ENCODE measurements around the gene MCCC2. TPM values are rescaled to one million over a fixed set of nuclear protein-coding genes. Genes with fewer than 3 reads are reported as not detected.
A peak's percentile ranks its signal among the peaks of the same experiment; 100 is the strongest.

The MCCC2 gene
- total and polyA plus RNA-seq, 2 donors from 2014 or later = 57.7 to 61.0 TPM

DNA sequence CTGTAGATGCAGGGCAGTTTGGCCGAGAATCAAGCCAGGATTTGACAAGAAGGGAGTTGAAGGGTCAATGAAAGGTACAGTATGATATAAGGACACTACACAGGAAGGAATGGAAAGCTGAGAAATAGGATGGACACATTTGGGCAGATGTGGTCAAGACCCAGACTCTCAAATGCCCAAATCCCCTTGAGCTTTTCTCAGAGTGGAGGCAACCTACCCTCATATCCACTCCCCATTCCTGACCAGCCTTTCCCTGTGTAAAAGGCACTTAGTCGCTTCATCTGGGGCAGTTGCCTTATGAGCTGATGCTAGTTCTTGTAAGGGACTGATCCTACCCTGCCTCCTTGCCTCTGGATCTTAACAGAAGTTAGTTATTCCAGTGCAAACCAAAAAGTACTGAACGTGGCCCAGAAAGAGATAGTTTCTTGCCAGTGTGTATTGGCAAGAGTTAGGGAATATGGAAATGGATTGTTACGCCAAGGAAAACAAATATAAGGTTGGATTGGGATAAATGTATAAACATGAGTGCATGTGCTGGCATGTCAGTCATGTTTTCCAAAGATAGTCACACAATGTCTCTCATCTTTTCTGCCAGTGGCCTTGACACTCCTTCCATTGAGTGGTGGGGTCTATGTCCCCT, 4.1 kb upstream of the MCCC2 start:
- FAIRE-seq (no peak), DNase-seq (no peak)
- Histone ChIP-seq H3K9me3 (ENCODE audit: control insufficient read depth in 2 of 3, insufficient read depth in 1 of 3, low read length in 3 of 3) (no peaks in the 10 kb centered on the region), H3K9ac (ENCODE audit: low read length in 3 of 3) (no peak overlapping the region), H3K27me3 (ENCODE audit: control insufficient read depth, insufficient read depth, low read length) (no peaks in the 10 kb centered on the region), H3K4me1 (ENCODE audit: control insufficient read depth in 2 of 3, insufficient read depth in 2 of 3, low read depth in 1 of 3, low read length in 3 of 3) (peaks cover 0 to 6% (median 5%) of the 10 kb centered on the region in 3 donors), H3K27ac (ENCODE audit: low read depth in 2 of 2, low read length in 2 of 2) (no peak overlapping the region), H3K4me3 (ENCODE audit: low read length in 3 of 3) (no peak overlapping the region), H3K36me3 (ENCODE audit: control insufficient read depth in 2 of 3, insufficient read depth in 3 of 3, low read length in 3 of 3) (no peaks in the 10 kb centered on the region)
- intact Hi-C loops (cut with DNase I) = no loop called here
- TF ChIP-seq, protein P1, sequence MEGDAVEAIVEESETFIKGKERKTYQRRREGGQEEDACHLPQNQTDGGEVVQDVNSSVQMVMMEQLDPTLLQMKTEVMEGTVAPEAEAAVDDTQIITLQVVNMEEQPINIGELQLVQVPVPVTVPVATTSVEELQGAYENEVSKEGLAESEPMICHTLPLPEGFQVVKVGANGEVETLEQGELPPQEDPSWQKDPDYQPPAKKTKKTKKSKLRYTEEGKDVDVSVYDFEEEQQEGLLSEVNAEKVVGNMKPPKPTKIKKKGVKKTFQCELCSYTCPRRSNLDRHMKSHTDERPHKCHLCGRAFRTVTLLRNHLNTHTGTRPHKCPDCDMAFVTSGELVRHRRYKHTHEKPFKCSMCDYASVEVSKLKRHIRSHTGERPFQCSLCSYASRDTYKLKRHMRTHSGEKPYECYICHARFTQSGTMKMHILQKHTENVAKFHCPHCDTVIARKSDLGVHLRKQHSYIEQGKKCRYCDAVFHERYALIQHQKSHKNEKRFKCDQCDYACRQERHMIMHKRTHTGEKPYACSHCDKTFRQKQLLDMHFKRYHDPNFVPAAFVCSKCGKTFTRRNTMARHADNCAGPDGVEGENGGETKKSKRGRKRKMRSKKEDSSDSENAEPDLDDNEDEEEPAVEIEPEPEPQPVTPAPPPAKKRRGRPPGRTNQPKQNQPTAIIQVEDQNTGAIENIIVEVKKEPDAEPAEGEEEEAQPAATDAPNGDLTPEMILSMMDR (IDR thresholded peaks at IDR 0.05; ENCODE audit: borderline replicate concordance, extremely low read depth, insufficient read depth) = no peak

DNA sequence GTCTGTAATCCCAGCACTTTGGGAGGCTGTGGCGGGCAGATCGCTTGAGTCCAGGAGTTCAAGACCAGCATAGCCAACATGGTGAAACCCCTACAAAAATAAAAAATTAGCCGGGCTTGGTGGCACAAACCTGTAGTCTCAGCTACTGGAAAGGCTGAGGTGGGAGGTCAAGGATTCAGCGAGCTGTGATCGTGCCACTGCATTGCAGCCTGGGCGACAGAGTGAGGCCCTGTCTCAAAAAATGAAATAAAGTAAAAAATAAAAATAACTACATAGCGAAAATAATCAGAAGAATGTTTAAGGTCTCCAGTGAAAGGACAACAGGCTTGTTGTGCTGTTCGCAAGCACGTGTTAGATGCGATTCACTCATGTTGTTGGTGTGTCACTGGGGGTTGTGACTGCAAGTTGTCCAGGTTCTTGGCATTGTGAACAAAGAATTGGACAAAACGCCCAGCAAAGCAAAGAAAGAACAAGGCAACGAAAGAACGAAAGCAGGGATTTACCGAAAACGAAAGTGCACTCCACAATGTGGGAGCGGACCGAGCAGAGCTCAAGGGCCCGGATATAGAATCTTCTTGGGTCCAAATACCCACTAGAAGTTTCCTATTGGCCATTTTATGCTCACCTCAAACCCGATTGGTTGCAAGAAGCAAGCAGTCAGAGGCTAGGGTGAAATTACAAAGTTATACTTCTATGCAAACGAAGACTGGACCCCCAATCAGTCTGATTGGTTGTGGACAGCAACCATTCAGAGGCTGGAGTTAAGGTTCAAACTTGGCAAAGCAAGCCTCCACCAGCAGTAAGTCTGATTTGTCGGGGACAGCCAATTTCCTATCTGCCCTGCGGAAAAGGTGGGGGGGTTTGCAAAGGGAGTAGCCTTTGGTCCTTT, 844 bp upstream of the MCCC2 start:
- H3K27ac ChIP-seq (ENCODE audit: low read depth in 2 of 2, low read length in 2 of 2) = peak overlapping the region; percentile 72 to 87
- no peaks in the 10 kb centered on the region for H3K27me3 ChIP-seq (ENCODE audit: control insufficient read depth, insufficient read depth, low read length)
- H3K4me3 ChIP-seq (ENCODE audit: low read length in 3 of 3) = peak overlapping the region; percentile 82 to 98 (median 91)
- H3K36me3 ChIP-seq (ENCODE audit: control insufficient read depth in 2 of 3, insufficient read depth in 3 of 3, low read length in 3 of 3) = no peaks in the 10 kb centered on the region
- H3K9ac ChIP-seq (ENCODE audit: low read length in 3 of 3) = peak overlapping the region; percentile 14 to 96 (median 93)
- intact Hi-C loops (cut with DNase I) = no loop called here
- TF ChIP-seq, protein P1 (IDR thresholded peaks at IDR 0.05; ENCODE audit: borderline replicate concordance, extremely low read depth, insufficient read depth) = no peak
- peaks cover 0 to 14% (median 13%) of the 10 kb centered on the region in 3 donors for H3K4me1 ChIP-seq (ENCODE audit: control insufficient read depth in 2 of 3, insufficient read depth in 2 of 3, low read depth in 1 of 3, low read length in 3 of 3)
- FAIRE-seq = no peak
- H3K9me3 ChIP-seq (ENCODE audit: control insufficient read depth in 2 of 3, insufficient read depth in 1 of 3, low read length in 3 of 3) = no peaks in the 10 kb centered on the region
- DNase-seq = peak in 1 of 5 donors; percentile 43

DNA sequence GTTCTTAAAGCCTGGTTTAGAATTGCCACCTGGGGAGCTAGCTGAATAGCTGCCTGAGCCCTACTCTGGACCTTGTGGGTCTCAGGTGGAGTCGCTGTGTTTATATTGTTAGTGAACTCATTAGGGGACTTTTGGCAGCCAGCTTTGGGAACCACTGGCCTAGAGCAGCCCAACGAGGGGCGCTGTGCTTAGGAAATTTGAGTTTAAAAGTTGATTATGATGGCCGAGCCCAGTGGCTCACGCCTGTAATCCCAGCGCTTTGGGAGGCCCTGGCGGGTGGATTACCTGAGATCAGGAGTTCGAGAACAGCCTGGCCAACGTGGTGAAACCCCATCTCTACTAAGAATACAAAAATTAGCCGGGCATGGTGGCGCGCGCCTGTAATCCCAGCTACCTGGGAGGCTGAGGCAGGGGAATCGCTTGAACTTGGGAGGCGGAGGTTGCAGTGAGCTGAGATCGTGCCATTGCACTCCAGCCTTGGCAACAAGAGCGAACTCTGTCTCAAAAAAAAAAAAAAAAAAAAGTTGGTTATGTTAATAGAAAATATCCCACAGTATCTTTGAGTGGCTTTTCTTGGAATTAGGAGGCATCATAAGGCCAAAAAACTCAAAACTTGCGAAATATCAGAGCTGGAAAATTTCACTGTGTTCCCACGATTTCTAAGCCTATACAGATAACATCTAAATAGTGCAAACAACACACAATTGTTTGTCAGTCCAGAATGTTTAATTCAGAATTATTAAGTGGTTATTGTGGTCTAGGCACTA, 809 bp downstream of the MCCC2 start:
- TF ChIP-seq, protein P1 (IDR thresholded peaks at IDR 0.05; ENCODE audit: borderline replicate concordance, extremely low read depth, insufficient read depth) = no peak
- no peak for FAIRE-seq
- no peaks in the 10 kb centered on the region for H3K9me3 ChIP-seq (ENCODE audit: control insufficient read depth in 2 of 3, insufficient read depth in 1 of 3, low read length in 3 of 3)
- no peaks in the 10 kb centered on the region for H3K27me3 ChIP-seq (ENCODE audit: control insufficient read depth, insufficient read depth, low read length)
- peak overlapping the region; percentile 82 to 98 (median 91) for H3K4me3 ChIP-seq (ENCODE audit: low read length in 3 of 3)
- peak in 1 of 5 donors; percentile 45 for DNase-seq
- peak overlapping the region; percentile 72 to 87 for H3K27ac ChIP-seq (ENCODE audit: low read depth in 2 of 2, low read length in 2 of 2)
- H3K9ac ChIP-seq (ENCODE audit: low read length in 3 of 3) = peak overlapping the region; percentile 61 to 93 (median 68)
- H3K36me3 ChIP-seq (ENCODE audit: control insufficient read depth in 2 of 3, insufficient read depth in 3 of 3, low read length in 3 of 3) = no peaks in the 10 kb centered on the region
- H3K4me1 ChIP-seq (ENCODE audit: control insufficient read depth in 2 of 3, insufficient read depth in 2 of 3, low read depth in 1 of 3, low read length in 3 of 3) = peaks cover 0 to 14% (median 13%) of the 10 kb centered on the region in 3 donors
- intact Hi-C loops (cut with DNase I) = no loop called here
